GM18526 (cell line): ENCODE measurements around the gene OBSCN.

Experiments
- POLR2A ChIP-seq: IDR thresholded peaks from 3 replicates; pipeline ENCODE4 v1.6.1; 2011; ENCODE audit not compliant: insufficient read length; ENCODE audit errors: extremely low read depth

Gene OBSCN, protein sequence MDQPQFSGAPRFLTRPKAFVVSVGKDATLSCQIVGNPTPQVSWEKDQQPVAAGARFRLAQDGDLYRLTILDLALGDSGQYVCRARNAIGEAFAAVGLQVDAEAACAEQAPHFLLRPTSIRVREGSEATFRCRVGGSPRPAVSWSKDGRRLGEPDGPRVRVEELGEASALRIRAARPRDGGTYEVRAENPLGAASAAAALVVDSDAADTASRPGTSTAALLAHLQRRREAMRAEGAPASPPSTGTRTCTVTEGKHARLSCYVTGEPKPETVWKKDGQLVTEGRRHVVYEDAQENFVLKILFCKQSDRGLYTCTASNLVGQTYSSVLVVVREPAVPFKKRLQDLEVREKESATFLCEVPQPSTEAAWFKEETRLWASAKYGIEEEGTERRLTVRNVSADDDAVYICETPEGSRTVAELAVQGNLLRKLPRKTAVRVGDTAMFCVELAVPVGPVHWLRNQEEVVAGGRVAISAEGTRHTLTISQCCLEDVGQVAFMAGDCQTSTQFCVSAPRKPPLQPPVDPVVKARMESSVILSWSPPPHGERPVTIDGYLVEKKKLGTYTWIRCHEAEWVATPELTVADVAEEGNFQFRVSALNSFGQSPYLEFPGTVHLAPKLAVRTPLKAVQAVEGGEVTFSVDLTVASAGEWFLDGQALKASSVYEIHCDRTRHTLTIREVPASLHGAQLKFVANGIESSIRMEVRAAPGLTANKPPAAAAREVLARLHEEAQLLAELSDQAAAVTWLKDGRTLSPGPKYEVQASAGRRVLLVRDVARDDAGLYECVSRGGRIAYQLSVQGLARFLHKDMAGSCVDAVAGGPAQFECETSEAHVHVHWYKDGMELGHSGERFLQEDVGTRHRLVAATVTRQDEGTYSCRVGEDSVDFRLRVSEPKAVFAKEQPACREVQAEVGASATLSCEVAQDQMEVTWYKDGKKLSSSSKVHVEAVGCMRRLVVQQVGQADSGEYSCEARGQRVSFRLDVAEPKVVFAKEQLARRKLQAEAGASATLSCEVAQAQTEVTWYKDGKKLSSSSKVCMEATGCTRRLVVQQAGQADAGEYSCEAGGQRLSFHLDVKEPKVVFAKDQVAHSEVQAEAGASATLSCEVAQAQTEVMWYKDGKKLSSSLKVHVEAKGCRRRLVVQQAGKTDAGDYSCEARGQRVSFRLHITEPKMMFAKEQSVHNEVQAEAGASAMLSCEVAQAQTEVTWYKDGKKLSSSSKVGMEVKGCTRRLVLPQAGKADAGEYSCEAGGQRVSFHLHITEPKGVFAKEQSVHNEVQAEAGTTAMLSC (N-terminal part only)

DNA sequence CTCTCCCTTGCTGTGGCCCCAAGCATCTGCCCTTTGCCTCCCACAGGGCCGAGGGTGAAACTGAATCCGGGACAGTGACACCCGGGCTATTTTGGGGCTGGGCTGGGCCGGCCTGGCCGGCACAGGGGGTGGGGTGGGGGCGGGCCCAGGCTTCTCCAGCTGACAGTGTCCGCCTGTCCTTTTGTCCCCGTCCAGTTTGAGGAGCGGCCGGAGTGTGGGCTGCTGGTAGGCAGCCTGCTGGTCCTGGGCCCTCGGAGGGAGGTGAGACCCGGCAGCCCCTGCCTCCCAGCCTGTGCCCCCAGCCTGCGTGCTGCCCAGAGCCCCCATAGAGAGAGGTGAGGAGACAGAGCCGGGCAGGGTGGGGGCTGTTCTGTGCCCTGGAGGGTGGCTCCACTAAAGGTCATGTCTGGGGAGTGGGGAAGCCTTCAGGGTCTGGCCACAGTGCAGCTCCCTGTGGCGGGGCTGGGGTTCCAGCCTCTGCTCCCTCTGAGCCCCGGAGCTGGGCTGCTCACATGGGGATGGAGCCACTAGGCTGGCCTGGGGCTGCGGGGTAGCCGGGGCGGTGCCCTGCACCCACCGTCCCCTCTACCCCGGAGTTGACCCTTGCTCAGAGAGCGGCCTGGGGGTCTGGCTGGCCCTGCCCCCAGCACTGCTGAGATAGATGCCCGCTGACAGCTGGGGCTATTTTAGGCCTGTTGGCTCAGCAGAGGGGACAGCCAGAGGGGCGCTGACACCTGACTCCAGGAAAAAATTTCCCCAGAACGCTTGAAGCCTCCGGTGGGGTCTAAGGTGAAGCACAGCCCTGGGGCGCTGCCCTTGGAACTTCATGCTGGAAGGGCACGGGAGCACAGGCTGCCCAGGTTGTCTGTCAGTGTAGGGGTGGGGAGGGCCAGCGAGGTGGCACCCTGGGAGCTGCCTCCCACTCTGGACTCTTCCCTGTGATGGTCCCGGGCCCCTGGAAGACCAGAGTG, at the start of gene OBSCN:
OBSCN (plus strand) TSS at position 194 of the 971 bp plus-strand sequence. CDS start 3,740 bp downstream, outside the sequence.
- no peak for TF ChIP-seq POLR2A

- TF ChIP-seq POLR2A, result no peak
Observed at GRCh38 chr1:228158151-228159007, 49.5 kb upstream of the OBSCN start.

DNA sequence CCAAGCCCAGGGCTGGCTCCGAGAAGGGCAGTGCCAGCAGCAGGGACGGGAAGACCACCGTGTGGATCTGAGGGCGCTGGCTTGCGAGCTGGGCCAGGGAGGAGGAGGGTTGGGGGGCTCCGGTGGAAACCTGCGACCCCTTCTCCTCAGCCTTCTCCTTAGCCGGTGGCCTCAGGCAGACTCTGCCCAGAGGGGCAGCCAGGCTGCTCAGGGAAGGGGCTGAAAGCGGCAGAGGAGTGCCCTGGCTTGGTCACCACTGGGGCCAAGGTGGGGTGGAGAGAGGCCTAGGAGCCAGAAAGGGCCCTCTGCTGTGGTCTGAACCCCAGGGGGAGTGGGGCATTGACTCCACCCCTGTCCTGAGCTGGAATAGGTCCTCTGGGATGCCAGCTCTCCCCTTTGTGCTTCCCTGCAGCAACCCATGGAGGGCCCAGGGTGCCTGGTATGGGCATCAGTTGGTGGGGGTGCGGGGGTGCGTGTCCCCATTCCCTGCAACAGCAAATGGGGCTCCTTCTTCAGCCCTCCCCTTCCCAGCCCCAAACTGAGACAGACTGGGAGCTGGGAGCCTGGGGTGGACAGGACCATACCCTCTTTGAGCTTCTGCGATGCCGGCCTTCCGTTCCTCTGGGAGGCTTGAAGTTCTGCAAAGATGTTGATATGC, 48.7 kb upstream of the OBSCN start:
- TF ChIP-seq POLR2A, result no peak

- no peak for TF ChIP-seq POLR2A
Observed at GRCh38 chr1:228160201-228160761, 47.6 kb upstream of the OBSCN start.

GRCh38 chr1:228161362-228161761, 46.5 kb upstream of the OBSCN start:
- no peak for TF ChIP-seq POLR2A

- TF ChIP-seq POLR2A, result no peak
Observed at GRCh38 chr1:228161866-228162265, 46.0 kb upstream of the OBSCN start.

GRCh38 chr1:228162286-228163006, 45.4 kb upstream of the OBSCN start:
- TF ChIP-seq POLR2A, result no peak

DNA sequence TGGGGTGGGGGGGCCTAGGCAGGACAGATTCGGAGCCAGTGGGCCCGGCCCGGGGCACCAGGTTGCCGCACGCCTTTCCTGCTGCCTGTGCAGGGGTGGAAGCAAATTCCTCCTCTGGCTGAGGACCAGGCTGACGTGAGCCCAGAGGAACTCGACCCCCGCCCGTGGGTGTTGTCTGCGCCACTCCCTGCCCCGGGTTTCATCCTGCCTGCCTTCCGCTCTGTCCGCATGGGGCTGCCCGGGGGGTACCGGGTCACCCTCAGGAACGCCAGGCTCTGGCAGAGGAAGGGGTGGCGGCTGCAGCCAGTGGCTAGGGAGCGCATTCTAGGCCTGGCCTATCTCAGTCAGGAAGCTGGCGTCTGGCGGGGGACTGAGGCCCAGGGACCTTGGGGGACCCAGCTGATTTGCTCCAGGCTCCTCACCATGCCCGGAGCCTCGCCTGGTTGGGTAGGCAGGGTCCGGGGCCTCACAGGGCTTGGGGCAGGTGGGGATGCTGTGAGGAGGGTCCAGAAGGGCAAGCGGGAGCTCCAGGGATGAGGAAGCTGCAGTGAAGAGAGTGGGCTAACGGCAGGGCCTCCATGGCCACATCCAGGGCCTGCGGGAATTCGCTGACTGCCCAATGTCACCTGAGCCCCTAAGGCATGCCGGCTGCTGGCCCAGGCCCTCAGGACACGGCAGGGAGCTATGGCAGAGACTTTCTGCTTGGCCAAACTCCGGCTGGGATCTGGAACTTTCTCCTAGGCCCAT, 44.7 kb upstream of the OBSCN start:
- no peak for TF ChIP-seq POLR2A

- TF ChIP-seq POLR2A, result no peak
Observed at GRCh38 chr1:228163776-228164519, 43.9 kb upstream of the OBSCN start.

DNA sequence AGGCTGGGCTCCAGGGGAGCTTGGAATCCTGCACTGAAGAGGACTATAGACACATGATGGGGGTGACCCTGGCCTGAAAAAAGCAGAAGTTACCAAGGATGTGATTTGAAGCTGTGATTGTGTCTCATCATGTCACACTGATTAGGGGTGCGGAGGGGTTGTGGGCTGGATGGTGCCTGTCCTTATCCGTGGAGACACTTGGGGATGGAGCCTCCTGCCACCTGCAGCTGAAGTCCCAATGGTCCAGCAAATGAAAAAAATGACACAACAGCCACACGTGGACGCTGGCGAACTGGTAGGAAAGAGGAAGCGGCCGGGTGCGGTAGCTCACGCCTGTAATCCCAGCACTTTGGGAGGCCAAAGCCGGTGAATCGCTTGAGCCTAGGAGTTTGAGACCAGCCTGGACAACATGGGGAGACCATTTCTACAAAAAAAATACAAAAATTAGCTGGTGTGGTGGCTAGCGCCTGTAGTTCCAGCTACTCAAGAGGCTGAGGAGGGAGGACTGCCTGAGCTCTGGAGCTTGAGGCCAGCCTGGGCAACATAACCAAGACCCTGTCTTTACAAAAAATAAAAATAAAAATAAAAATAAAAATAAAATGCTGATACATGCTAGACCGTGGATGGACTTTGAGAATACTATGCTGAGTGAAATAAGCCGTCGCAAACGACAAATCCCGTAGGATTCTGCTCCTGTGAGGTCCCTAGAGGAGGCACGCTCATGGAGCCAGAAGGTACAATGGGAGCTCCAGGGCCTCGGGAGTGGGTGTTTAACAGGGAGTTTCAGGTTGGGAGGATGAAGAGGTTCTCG, 43.1 kb upstream of the OBSCN start:
- no peak for TF ChIP-seq POLR2A
